OCI-LY1 (cell line): ENCODE data around the gene PRG3.

Experiments used
- CTCF ChIP-seq: fragments of 200-600 bp; sonication (generic), shearing (Covaris generic); IDR thresholded peaks from 2 replicates; pipeline ENCODE4 v1.5.1; 2017; ENCODE audit warnings: mild to moderate bottlenecking, antibody characterized with exemption, low read length, moderate library complexity, mixed read lengths
- EZH2 ChIP-seq: fragments of 200-600 bp; sonication (generic), shearing (Covaris generic); IDR thresholded peaks from 2 replicates; pipeline ENCODE4 v1.8.0; 2017; ENCODE audit warnings: borderline replicate concordance, mixed run types, mild to moderate bottlenecking, antibody characterized with exemption, low read length, moderate library complexity, mixed read lengths

- TF ChIP-seq CTCF (no peak), EZH2 (no peak)
Measured at GRCh38 chr11:57354699-57355098, 26.3 kb downstream of the PRG3 start.
